PC-3 (cell line): ENCODE data around the gene WNK2.

Experiments
- CTCF ChIP-seq: fragments of 300-600 bp; sonication (generic); conservative IDR thresholded peaks from 2 replicates; pipeline ENCODE4 v1.5.1; 2017; ENCODE audit warnings: antibody characterized with exemption, low read depth, mild to moderate bottlenecking, low read length
- EZH2 ChIP-seq: fragments of 300-600 bp; sonication (generic); IDR thresholded peaks from one replicate; pipeline ENCODE4 v1.6.1; 2017; ENCODE audit warnings: antibody characterized with exemption, mild to moderate bottlenecking, low read length; ENCODE audit not compliant: unreplicated experiment
- EZH2phosphoT487 ChIP-seq: fragments of 300-600 bp; sonication (generic); IDR thresholded peaks from 2 replicates; pipeline ENCODE4 v1.6.1; 2018; ENCODE audit warnings: mild to moderate bottlenecking, antibody characterized with exemption, low read length, borderline replicate concordance

- TF ChIP-seq CTCF (no peak), EZH2phosphoT487 (no peak), EZH2 (no peak)
These were observed 14.3 kb downstream of the WNK2 start for GRCh38 chr9:93198117-93198837.
